Activated CD8-positive, alpha-beta memory T cell treated with anti-CD3 and anti-CD28 coated beads for 24 hours (primary cell): ENCODE data around the gene AUTS2.

ENCODE experiments used
- DNase-seq: peaks from one replicate; pipeline ENCODE4 v3.0.0-alpha.2; 2020

Gene AUTS2

DNA sequence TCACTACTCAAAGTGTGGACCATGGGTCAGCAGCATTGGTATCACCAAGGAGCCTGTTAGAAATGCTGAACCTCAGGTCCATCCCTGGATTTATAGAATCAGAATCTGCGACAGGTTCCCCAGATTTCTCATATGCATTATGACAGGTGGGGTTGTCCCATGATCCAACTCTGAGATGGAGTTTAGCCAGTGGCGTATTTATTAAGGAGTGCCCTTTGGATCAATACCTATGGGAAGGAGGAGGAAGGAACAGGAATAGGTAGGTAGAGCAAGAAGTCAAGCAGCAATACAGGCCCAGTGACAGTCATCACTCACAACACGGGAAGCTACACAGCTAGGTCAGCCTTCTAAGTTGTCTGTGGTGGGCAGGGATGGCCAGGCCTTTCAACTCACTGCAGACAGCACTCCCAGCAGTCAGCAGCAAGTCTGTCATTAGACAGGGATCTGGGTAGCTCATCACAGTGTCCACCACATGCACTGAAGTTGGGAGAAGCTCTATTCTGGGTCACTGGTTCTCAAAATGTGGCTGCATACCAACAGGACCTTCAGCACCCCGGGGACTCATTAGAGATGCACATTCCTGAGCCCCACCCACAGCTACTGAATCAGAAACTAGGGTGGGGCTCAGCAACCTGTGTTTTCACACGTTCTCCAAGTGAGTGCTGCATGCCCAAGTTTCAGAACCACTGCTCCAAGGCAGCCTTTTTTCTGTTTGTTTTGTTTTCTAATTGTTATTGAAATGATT lies 1001.3 kb downstream of the AUTS2 start:
- no peak for DNase-seq

- no peak for DNase-seq
Measured at GRCh38 chr7:70600993-70601392, 1002.7 kb downstream of the AUTS2 start.

DNA sequence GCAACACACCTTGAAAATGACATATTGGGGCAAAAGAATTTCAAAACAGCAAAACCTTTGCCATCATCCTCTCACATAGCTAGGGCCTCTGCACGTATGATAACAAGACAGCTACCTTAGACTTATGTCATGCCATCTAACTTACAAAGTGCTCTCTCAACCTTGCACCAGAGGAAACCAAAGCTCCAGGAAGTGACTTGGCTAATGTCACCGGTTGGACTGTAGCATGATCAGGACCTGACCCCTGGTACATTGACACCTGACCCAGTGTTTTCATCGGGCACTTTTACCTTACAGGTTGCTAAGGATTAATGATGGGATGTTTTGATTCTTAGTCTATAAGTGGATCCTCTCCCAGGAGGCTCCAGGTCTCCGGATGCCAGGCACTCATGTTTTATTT lies 1003.8 kb downstream of the AUTS2 start:
- no peak for DNase-seq

- DNase-seq, result no peak
Measured at GRCh38 chr7:70607281-70607680, 1009.0 kb downstream of the AUTS2 start.

DNA sequence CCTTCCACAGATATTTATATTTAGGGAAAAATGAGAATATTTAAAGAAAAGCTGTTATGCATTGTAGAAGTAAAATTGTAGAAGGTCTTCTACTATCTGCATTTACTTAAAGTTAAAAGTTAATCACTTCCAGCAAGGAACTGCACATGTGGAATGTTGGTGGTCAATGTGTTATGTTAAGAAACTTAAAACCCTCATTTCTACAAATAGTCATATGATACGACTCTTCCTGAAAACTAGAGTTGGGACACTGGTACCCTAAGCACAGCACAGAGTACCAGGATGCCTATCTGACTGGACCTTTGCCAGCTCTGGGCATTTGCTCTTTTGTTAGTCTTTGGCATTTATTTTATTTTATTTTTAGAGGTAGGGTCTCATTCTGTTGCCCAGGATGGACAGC lies 1009.5 kb downstream of the AUTS2 start:
- DNase-seq, result no peak

- no peak for DNase-seq
Measured at GRCh38 chr7:70608229-70608628, 1010.0 kb downstream of the AUTS2 start.

- no peak for DNase-seq
Measured at GRCh38 chr7:70612811-70613210, 1014.5 kb downstream of the AUTS2 start.

DNA sequence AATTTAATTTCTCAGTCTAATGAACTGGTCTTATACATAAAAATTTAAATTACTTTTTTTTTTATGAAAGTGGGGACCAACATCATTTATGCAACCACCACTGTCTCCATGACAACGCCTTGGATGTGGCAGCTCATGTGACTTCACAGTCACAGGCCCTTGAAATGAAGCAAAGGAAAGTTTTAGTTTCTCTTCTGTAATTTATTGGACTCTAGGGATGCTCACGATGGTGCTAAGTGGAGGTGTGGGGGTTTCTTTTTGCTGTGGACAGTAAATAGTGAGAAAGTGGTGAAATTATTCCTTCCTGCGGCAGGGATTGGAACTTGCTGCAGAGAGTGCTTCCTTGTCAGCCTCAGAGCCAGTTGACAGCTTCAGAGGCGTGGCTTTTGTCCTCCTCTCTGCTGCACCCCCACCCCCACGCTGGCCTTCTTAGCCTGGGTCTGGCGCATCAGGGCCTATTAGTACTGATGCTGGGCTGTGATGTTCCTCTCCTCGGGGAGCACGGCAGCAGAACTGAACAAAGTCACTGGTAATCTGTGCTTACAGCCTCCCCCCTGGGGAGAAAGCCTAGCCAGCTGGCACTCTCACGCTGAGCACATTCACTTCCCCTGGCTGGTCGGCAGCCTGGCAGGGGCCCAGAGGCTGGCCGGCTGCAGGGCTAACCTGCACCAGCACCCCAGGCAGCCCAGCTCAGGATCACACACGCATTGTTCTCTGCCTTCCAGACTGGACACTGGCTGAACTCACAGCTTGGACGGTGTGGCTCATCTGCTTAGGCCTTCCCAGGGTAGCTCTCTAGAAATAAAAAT lies 1016.2 kb downstream of the AUTS2 start:
- no peak for DNase-seq

GRCh38 chr7:70615066-70615606 lies 1016.9 kb downstream of the AUTS2 start:
- DNase-seq, result no peak

DNA sequence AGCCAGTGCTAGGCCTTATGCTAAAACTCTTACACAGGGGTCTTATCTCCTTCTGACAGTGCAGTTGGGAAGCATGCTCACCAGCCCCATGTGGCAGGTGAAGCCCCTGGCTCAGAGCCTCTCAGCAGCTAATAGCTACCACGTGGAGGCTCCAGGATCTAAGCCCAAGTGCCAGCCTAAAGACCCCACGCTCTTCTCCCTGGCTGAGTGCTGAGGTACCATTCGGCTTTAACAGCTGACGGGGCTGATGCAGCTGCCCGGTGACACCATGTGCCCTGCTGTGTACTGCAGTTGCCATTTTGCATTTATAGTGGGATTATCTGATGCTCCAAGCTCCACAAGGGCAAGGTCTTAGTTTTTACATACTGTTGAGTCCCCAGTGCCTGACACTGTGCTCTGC lies 1017.9 kb downstream of the AUTS2 start:
- no peak for DNase-seq

DNA sequence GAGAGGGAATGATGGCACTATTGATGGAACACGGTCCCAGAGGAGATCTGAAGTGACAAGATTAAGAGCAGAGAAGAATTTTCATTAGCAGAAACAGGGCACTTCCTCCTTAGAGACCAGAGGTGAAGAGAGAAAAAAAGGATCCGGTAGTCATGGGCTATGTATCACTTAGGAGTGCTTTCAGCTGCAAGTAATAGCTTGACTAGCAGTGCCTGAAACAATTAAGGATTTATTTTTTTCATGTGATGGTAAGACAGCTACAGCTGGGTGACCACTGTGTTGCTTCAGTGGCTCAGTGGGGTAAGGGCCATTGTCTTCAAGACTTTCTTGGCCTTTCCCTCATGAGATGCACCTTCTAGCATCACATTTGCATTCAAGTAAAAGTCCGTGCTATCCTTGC lies 1018.5 kb downstream of the AUTS2 start:
- DNase-seq, result no peak

- no peak for DNase-seq
Measured at GRCh38 chr7:70618020-70618551, 1019.8 kb downstream of the AUTS2 start.

DNA sequence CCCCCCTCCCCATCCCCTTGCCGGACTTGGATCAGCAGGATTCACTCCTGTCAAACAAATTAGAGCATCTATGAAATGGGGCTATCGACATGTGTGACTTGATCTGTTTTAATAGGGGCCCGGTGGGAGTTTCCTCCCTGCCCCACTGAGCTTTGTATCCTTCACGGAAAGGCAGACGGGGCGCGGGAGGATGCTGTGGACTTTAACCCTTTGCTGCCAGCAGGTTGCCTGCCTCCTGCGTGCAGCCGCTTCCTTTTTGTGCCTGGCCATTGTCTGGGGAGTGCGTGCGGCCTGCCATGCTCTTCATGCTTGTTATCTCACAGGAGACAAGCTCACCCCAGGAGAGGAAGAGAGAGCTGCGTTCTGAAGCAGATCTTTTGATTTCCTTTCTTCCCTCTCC lies 1020.9 kb downstream of the AUTS2 start:
- no peak for DNase-seq

DNA sequence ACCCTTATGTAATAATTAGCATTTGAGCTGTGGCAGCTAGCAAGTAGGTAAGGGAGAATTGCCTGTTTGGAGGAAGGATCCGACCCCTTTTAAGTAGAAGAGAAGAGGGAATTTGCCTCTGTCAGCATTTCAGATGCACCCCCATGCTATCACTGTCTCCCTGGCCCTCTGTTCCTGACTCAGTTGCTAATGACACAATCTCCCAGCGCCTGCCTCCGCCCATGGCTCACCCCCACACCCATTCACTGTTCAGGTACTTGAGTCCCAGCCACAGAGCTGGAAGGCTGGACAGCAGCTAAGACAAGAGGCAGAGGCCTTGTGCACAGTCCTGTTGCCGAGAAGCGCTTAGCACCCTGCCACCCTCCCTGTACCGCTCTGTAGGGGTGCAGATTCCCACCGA lies 1021.4 kb downstream of the AUTS2 start:
- no peak for DNase-seq

- DNase-seq, result no peak
Measured at GRCh38 chr7:70620333-70621055, 1022.2 kb downstream of the AUTS2 start.

GRCh38 chr7:70621954-70622600 lies 1023.8 kb downstream of the AUTS2 start:
- no peak for DNase-seq

DNA sequence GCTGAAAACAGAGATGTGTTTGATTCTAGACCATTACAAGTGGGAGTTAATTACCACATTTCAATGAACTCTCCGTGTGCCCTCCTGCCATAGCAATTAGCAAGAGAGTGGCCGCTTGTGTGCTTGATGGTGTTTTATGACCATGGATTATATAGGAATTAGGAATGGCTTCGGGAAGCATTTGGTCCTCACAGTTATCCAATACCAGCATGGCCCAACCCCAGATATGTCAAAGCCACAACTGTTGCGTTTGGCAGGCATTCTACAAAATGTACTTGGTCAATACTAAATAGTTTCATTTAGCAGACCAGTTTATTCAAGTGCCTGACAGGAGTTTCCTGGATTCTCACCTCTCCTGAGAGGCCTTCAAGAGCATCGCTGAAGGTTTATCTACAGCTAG lies 1024.7 kb downstream of the AUTS2 start:
- DNase-seq, result no peak

GRCh38 chr7:70624500-70625103 lies 1026.3 kb downstream of the AUTS2 start:
- DNase-seq, result no peak

DNA sequence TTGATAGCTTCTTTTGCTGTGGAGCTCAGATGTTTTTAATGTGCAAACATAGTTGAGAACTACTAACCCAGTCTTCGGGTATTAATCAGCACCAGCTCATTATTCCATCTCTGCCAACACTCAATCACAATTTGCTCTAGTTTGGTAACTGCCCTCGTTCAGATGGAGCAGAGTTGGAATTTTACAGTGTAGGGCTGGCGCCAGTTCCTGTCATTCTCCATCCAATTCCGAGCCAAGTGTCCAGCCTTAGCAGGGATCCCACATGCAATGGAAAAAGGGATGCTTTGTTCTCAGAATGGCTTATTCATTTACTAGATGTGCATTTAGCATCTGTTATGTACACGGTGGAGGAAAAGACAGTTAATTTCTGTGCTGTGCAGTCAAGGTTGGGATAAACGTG lies 1029.2 kb downstream of the AUTS2 start:
- no peak for DNase-seq

DNA sequence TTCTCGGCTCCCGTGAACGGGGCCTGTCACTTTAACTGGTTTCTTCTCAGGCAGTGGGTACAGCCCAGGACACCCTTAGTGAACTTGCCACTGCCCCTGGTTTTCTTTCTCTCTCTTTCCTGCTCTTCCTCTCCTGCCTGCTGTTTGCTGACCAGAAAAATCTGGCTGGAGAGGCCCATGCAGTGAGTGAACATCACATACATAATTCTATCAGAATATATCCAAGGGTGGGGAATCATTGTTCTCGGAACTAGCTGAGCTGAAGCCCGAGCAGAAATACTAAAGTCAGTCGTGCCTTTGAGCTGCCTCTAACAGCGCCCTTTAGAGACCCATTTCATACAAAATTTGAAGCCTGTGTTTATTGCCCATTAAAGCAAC lies 1032.2 kb downstream of the AUTS2 start:
- no peak for DNase-seq

DNA sequence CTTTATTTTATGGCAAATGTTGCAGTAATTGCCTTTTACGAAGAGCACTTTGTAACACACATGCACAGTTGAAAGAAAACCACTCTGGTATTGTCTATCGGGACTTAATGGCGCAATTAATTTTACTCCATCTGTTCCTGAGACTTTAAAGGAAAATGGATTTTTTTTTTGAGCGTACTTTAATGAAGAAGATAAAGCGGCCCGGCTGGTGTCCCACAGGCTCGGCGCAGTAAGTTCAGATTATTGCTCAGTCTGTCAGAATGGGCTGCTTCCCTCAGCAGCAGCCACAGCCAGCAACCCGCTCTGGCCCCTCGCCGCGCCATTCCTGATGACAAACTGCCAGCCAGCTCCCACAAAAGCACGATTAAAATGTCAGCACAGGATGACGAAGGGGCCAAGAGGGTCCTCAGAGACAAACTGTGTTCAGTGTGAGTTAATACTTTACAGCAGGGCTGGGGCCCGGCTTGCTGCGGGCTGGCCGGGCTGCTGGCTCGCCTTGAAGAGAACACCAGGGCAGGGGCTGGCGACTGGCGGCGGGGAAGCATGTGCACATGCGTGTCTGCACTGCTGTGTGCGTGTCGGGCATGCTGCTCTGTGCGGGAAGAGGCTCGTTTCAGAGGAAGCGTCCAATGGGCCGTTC lies 1032.7 kb downstream of the AUTS2 start:
- no peak for DNase-seq

DNA sequence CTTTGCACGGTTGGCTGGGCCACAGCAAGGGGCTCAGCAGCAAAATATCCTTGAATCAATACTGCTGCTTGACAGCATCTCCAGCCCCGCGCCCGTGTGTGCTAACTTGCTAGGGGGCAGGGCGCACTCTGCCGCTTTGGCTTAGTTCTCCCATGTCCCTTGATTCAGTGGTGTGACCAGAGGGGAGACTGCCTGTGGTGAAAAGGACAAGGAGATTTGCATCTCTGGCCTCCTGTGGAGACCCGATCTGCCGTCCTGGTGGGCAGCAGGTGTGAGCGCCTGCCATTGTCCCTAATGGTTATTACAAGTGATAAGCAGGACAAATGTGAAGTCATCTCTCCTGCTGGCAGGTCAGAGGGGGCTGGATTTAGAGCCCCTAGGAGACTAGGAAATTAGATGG lies 1033.4 kb downstream of the AUTS2 start:
- no peak for DNase-seq
